Activated CD8-positive, alpha-beta memory T cell treated with anti-CD3 and anti-CD28 coated beads, Interleukin-2, amount 50 U/mL, for 1 hour (primary cell): Measurements from ENCODE around the gene DCPS.
"Not testable (repeated sequence)": the region's sequence is repeated elsewhere in the genome, so short reads cannot be mapped to it uniquely, and the experiment has no call there.

Experiments used
- DNase-seq: peaks from one replicate; pipeline ENCODE4 v3.0.0-alpha.2; 2020; ENCODE audit errors: extremely low read depth

DCPS gene

GRCh38 chr11:126288237-126288636 lies 15.6 kb upstream of the DCPS start:
- no peak for DNase-seq

DNA sequence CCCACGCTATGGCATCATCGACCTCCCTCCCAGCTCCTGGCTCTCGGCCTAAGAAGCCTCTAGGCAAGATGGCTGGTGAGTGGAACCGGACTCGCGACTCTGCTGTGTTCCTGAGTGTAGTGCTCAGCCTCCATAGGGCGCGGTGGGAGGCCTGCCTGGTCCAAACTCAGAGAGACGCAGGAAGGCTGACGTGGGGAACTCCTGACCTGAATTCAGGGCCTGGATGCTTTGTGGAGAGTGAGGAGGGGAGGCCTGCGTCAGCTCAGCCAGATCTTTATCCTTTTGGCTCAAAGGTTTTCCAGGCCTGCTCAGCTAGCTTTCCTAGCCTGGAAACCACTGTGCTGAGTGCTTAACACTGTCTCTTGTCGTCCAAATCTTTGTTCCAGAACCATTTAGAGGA lies 13.0 kb upstream of the DCPS start:
- no peak for DNase-seq

- DNase-seq = no peak
Observed at GRCh38 chr11:126293726-126294125, 10.1 kb upstream of the DCPS start.

GRCh38 chr11:126297004-126297403 lies 6.9 kb upstream of the DCPS start:
- no peak for DNase-seq

DNA sequence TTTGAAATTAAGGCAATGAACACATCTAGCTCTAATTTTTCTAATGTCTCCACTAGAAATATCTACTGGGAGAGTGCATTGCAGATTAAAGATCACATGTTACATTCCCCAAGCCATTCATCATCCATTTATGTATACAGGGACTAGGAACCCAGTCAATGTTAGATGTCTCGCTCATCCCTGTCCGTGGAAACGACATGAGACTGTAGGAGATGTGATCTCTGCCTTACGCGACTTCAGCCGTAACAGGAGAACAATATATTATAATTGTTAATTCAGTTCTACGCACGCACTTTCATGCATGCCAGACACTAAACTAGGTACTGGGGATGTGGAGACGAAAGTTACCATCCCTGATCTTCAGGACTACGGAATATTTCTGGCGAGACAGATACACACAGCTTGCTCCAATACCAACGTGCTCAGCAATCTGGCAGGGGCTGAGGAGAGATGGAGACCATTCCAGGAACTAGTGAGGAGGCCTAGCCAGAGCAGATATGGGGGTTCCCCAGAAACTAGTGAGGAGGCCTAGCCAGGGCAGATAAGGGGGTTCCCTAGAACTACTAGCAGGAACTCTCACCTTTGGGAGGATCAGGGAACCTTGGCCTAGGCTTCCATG lies 706 bp downstream of the DCPS start:
- no peak for DNase-seq

GRCh38 chr11:126305699-126306098 lies 1.8 kb downstream of the DCPS start:
- DNase-seq = no peak

DNA sequence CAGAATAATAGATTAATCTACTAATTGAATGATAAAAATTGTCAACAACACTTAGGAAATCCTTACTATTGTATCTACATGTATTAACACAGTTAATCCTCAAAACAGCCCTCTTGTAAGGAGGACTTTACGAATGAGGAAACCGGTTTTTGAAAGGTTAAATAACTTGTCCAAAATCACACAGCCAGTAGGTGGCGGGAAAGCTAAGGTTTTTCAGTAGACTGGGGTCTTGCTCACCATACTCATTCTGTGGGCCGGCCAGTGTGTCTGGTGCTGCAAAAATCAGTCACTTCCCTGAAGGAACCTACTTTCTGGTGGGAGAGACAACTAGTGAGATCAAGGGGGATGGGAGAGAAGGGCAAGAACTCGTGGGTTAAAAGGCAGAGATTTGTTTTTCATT lies 3.8 kb downstream of the DCPS start:
- no peak for DNase-seq

DNA sequence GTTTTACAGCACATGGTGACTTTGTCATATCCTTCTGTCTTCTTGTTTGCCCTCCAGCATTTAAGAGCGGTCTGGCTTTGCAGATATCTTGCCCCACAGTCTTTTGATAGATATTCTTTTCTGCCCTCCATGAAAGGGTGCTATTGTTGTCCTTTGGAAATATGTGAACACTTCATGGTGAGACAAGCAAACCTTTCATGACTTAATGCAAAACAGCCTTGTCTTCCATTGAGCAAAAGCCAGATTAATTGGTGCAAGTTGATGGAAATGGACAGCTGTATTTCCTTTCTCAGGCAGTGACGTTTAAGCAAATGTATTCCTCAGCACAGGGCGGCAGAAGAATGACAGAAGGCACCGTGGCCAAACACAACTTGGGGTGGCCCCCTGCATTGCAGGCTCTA lies 4.4 kb downstream of the DCPS start:
- DNase-seq = no peak

DNA sequence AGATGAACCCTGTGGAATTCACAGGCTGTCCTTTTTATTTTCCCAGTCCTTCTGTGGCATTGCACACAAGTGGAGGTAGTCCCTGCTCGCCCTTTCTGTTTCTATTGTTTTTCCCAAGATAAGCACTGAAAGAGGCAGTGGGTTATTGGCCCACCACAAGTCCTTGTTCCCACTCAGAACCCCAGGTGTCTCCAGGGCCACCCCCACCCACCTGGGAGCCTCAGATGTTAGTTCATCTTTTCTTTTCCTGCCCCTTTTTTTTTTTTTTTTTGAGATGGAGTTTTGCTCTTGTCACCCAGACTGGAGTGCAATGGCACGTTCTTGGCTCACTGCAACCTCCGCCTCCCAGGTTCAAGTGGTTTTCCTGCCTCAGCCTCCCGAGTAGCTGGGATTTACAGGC lies 4.9 kb downstream of the DCPS start:
- not testable (repeated sequence) for DNase-seq

DNA sequence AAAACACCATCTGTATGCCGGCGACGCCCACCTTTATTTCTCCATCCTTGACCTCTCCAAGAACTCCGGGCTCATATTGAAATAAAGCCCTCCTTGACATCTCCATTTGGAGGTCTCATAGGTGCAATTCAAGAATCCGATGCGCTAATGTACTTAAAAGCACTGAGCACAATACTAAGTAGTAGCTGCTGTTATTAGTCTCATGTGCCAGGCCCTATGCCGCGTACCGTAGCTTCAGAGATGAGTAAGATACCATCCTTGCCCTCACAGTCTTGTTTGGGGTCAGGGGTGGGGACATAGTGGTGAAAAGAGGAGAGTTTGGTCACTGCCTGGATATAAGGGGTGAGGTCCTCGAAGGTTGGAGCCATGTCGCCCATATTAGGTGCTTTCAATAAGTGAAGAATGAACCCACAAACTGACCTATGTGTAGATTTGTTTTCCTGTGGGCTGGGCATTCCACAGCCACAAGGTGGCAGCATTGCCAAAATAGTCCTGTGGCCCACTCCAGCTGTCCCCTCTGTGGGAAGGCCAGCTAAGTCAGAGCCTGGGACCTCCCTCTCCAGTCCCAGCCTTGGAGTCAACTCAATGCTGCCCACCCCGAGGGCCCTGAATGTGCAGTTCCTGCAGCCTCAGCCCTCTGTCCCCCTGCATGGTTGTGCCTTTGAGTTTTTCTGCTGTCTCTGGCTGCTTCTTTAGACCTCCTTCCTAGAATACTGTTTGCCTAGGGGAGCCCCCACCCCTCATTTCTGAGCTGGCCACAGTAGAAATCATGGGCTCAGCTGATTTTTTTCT lies 6.5 kb downstream of the DCPS start:
- DNase-seq = no peak

DNA sequence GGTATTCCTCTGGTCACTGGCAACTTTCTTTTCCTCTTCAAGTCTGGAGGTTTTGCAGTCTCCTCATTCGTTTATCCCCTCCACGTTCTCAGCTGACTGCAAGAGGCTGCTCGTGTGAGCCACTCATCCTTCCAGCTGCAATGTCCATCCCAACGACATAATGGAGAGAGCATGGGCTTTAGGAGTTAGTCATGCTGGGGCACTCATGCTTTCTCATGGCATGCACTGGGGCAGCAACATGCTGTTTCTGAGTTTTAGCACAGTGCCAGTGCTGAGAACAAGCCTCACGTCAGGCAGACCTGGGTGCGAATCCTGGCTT lies 7.1 kb downstream of the DCPS start:
- no peak for DNase-seq

- no peak for DNase-seq
Observed at GRCh38 chr11:126311401-126312291, 7.8 kb downstream of the DCPS start.

GRCh38 chr11:126312961-126313360 lies 9.1 kb downstream of the DCPS start:
- no peak for DNase-seq

GRCh38 chr11:126313826-126314225 lies 10.0 kb downstream of the DCPS start:
- no peak for DNase-seq

DNA sequence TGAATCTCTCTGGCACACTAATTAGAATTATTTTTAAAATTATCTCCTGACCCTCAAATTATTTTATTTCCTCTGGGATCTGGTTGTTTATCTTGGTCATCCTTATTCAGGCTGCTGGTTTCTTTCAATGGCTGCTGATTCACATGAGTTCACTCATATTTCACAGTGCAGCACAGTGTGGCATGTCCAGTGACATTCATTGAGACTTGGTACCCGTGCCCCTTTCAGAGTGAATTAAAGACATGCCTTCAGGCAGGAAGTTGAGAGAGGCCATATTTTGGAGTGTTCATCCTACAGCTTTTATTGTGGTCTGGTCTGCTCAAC lies 13.5 kb downstream of the DCPS start:
- no peak for DNase-seq

GRCh38 chr11:126317756-126318573 lies 14.1 kb downstream of the DCPS start:
- no peak for DNase-seq

DNA sequence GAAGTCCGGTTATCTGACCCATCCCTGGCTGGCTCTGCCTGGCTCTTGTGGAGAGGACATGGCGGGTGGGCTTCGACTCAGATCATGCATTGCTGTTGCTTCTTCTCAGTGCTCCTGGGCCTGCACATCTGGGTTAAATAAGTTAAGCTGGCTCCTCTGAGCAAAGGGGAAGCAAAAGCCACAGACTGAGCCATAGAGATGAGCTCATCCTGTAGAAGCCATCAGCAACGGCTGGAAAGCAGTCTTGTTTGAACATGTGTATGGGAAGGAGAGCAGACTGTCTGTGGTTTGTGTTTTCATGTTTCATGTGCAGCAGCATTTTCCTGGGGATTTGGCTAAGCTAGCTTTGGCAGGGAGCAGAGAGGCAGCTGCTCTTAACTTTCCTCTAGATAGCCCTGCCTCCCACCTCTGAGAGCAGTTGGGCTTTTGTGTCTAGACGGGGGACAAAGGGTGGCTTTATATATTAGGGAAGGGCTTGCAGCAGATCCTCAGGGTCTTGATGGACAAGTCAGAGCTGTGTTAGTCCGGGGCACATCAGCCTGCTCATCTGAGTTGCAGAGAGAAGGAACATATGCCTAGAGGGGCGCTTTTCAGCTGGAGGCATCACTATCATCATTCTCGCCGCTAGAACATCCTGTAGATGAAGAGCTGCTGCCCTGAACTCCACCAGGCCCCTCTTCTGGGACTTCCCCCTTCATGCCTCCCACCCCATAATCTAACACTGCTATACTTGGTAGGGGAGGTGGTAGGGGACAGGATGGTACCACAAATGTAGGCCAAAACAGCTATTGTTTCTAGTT lies 14.9 kb downstream of the DCPS start:
- DNase-seq = no peak

DNA sequence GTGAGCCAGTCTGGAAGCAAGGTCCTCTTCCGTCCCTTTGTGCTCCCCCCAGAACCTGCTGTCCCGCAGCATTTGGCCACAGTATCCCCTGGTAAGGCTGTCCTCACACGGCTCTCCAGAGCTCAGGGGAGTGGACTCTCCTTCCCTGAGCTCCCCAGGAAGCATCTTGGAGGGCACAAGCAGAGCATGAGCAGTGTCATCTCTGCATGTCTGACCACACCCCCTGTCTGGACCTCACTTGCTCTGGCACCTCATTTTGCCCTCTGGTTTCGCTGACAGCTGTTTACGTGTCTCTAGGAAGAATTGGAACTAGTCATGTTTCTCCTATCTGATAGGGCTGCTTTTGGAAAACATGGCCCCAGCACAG lies 15.5 kb downstream of the DCPS start:
- no peak for DNase-seq

- DNase-seq = no peak
Observed at GRCh38 chr11:126322996-126323395, 19.1 kb downstream of the DCPS start.

DNA sequence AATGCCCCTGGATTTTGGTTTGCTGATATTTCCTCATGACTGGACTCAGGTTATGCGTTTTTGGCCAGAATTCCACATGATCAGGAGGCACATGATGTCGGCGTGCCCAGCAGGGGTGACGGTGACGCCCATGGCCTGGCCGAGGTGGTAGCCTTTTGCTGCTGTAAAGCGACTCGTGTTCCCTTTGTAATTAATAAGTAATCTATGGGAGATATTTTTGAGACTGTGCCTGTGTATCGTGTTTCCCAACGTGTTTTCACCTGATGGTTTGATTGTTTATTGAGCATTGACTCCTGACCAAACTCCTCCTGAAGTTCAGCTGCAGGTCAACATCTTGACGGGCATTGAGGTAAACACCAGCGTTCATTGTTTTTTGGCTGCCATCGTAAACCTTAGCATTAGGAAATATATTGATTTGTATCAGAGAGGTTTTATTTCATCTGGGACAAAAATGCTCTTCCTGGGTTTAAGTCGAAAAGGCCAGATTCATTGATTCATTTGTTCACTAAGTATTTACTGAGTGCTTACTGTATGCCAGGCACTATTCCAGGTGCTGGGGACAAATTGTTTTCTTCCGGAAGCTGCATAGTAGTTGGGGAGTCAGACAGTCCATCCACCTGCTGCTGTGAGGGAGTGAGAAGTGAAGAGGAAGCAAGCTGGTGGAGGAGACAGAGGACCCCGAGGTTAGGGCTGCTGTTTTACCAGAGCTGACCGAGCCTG lies 23.6 kb downstream of the DCPS start:
- DNase-seq = no peak

DNA sequence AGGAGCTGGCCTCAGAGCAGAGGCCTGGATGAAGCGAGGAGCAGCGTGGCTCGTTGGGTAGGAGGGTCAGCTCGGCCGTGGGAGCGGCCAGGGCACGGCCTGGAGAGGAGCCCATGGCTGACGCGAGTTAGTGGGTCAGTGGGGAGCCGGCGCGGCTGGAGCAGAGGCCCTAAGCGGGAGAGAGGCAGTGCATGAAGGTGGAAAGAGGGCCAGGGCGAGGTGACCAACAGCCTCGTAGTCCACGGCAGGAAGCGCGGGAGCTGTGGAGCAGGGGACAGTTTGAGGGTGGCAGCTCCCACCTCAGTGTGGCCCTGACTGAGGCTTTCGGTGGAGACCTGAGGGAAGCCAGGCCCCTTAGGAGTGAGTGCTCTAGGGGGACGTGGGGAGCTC lies 24.1 kb downstream of the DCPS start:
- no peak for DNase-seq
